GM19239 (cell line): ENCODE data around the gene PDGFRB.

Source experiments
- DNase-seq: peaks from one replicate; pipeline ENCODE4 v3.0.0; 2011; ENCODE audit warnings: low spot score; ENCODE audit not compliant: insufficient read length
- FAIRE-seq: peaks from 2 replicates; lab custom pipeline; 2011; peaks lifted over from hg19 to GRCh38; lab: Jason Lieb, UNC

PDGFRB gene

GRCh38 chr5:150166037-150166649 lies 10.5 kb upstream of the PDGFRB start:
- FAIRE-seq (no peak), DNase-seq (no peak)

GRCh38 chr5:150164211-150164980 lies 8.8 kb upstream of the PDGFRB start:
- FAIRE-seq (no peak), DNase-seq (no peak)

- FAIRE-seq (no peak), DNase-seq (no peak)
Observed at GRCh38 chr5:150163547-150164059, 8.0 kb upstream of the PDGFRB start.

- DNase-seq (no peak), FAIRE-seq (no peak)
Observed at GRCh38 chr5:150163035-150163434, 7.4 kb upstream of the PDGFRB start.

DNA sequence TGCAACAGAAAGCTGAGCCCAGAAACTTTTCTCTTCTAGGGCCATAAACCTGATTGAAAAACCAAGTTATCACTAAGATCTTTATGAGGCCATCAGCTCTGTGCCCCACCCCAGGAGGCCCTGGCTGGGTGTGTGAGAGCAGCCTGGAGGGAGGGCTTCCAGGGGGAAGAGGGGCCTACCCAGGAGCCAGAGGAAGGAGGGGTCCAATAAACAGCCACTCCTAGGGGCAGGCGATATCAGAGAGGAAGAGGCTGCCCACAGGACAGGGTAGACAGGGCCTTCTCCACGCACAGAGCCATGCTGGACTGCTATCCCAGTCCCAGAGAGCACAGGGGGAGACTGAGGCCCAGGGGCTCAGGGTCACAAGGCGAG lies 6.5 kb upstream of the PDGFRB start:
- FAIRE-seq (no peak), DNase-seq (no peak)

DNA sequence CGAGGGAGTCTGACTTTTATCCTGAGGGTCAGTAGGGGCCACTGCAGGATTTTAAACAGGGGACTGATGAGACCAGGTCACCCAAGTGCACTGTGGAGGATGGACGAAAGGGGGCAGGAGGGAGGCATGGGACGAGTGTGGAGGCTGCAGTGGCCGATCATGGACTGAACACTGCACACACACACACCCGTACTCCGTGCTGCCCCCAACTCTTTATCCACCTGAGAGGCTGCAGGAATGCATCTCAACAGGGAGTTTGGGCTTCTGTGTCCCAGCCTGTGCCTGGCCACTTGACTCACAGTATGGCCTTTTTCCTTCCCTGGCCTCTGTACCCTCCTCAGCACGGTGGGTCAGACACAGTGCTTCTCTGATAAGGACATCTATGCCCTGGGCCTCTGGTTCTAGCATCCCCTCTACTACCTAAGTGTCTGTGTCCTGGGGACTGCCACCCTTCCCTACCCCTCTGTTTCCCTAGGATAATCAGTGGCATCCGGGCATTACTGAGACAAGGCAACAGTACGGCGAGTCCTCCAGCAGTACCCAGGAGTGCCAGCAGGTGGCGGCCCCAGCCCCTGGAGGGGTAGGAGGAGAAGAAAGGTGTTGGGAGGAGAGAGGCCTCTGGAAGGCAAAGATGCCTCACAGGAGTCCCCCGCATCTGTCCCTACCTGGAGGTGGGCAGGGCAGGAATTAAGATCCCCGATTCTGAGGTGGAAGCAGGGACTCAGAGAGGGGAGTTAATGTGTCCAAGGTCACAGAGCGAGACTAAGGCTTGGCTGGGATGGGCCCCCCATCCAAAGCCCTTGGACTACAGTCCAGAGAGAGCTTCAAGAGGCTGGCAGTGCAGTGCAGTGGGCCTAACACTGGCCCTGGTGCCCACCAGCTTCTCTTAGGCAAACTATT lies 5.8 kb upstream of the PDGFRB start:
- DNase-seq, result peak; percentile 86
- no peak for FAIRE-seq

DNA sequence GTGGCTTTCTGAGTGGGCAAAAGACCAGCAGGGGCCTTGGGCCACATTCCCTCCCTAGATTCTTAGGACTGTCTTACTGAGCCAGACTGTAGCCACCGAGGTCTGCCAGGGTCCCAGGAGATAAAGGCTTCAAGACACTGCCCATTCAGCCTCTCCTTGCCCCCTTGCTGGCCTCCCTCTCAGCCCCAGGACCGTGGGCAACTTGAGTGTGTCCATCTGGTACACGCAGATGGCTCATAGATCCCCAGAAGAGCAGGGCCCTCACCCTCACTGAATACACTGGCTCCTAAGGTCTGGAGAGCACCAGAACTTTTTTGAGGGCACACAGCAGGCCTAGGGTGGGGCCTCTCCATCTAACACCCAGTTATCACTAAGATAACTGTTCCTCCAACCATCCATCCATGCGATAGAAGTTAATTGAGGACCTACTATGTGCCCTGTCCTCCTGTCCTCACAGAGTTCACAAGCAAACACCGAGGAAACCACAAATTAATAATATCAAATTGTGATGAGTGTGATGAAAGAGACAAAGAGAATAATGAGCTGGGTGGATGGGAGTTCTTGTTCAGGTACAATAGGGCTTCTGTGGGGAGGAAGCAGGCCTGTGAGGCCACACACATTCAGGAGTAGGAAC lies 4.9 kb upstream of the PDGFRB start:
- FAIRE-seq (no peak), DNase-seq (no peak)

- FAIRE-seq (no peak), DNase-seq (no peak)
Observed at GRCh38 chr5:150159741-150160179, 4.1 kb upstream of the PDGFRB start.

DNA sequence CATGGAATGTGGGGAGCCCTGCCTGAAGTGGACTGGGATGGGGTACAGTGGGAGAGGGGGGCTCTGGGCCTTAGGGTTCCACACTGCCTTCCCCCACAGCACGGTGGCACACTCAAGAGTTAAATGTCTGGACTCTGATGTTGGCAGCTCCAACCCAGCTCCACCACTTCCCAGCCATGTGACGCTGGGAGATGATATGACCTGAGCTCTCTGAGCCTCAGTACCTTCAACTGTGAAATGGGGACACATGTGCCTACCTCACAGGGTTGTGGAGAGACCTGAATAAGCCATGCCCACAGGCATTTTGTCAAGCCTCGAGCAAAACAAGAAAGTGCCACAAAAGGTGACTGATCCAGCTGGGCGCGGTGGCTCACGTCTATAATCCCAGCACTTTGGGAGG lies 3.4 kb upstream of the PDGFRB start:
- DNase-seq (no peak), FAIRE-seq (no peak)

- no peak for FAIRE-seq
- no peak for DNase-seq
Observed at GRCh38 chr5:150158170-150158949, 2.7 kb upstream of the PDGFRB start.

GRCh38 chr5:150157168-150157567 lies 1.5 kb upstream of the PDGFRB start:
- no peak for DNase-seq
- no peak for FAIRE-seq

- DNase-seq, result no peak
- FAIRE-seq, result no peak
Observed at GRCh38 chr5:150156540-150156939, 895 bp upstream of the PDGFRB start.

GRCh38 chr5:150156027-150156368 lies 353 bp upstream of the PDGFRB start:
- FAIRE-seq, result peak; percentile 55
- no peak for DNase-seq

- FAIRE-seq, result no peak
Observed at GRCh38 chr5:150154618-150155128, 972 bp downstream of the PDGFRB start.

GRCh38 chr5:150153957-150154617 lies 1.6 kb downstream of the PDGFRB start:
- DNase-seq (no peak), FAIRE-seq (no peak)

More at GRCh38 chr5:150154618-150155128, 972 bp downstream of the PDGFRB start:
- DNase-seq, result no peak

- FAIRE-seq (no peak), DNase-seq (no peak)
Observed at GRCh38 chr5:150153483-150153882, 2.2 kb downstream of the PDGFRB start.

GRCh38 chr5:150152636-150153462 lies 2.8 kb downstream of the PDGFRB start:
- FAIRE-seq, result no peak
- no peak for DNase-seq

DNA sequence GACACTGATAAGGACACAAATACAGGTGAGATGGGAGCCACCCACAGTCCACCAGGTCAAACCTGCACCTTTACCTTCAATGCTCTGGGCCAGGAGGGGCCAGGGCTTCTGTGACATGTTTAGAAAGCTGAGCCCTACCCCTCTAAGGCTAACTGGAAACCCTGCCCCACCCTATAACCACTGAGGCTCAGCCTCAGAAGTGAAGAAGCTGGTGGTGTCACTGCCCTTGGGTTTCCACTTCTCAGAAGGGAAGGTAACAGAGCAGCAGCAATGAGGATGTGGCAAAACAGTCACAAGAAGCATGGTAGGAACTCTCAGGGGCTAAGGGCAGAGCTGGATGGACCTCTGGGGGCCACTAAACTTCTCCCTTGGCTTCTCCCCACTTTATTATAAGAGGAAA lies 6.0 kb downstream of the PDGFRB start:
- FAIRE-seq (no peak), DNase-seq (no peak)
